ENCODE data around the gene MOCOS. TPM values are rescaled to one million over a fixed set of nuclear protein-coding genes. Genes with fewer than 3 reads are reported as not detected.
"Not testable (repeated sequence)": the region's sequence is repeated elsewhere in the genome, so short reads cannot be mapped to it uniquely, and the experiment has no call there.

Gene MOCOS
- total and polyA plus RNA-seq, 4 donors: 1.9 to 27.0 (median 17.0) TPM

GRCh38 chr18:36229188-36229587 lies 41.9 kb downstream of the MOCOS start:
- WGBS: 88% methylated on average over 1 of the region's 1 CpG
- TF ChIP-seq FOXA2 (IDR thresholded peaks at IDR 0.05) (no peak), ZBTB33 (IDR thresholded peaks at IDR 0.05) (no peak)
- no peak overlapping the region for H3K27ac ChIP-seq (ENCODE audit: low read depth in 1 of 2, low read length in 2 of 2)
- no peaks in the 10 kb centered on the region for H3K27me3 ChIP-seq (ENCODE audit: control insufficient read depth in 4 of 4, insufficient read depth in 4 of 4, low read length in 3 of 4)
- no peak overlapping the region for H3K9ac ChIP-seq (ENCODE audit: low read depth in 1 of 2, low read length in 2 of 2)
- H3K4me3 ChIP-seq (ENCODE audit: low read depth in 1 of 3, low read length in 3 of 3): no peak overlapping the region
- H3K9me3 ChIP-seq (ENCODE audit: control insufficient read depth in 4 of 4, low read length in 3 of 4): peaks cover 0 to 4% (median 1%) of the 10 kb centered on the region in 4 donors
- H3K4me1 ChIP-seq (ENCODE audit: control insufficient read depth in 4 of 4, insufficient read depth in 4 of 4, low read length in 3 of 4): no peaks in the 10 kb centered on the region
- DNase-seq (ENCODE audit: low spot score): no peak
- peaks cover 0 to 23% (median 17%) of the 10 kb centered on the region in 4 donors for H3K36me3 ChIP-seq (ENCODE audit: control insufficient read depth in 4 of 4, insufficient read depth in 3 of 4, low read depth in 1 of 4, low read length in 3 of 4)

- DNase-seq (ENCODE audit: low spot score); H3K4me3 ChIP-seq (ENCODE audit: low read depth in 1 of 3, low read length in 3 of 3); H3K27ac ChIP-seq (ENCODE audit: low read depth in 1 of 2, low read length in 2 of 2); H3K9ac ChIP-seq (ENCODE audit: low read depth in 1 of 2, low read length in 2 of 2); H3K4me1 ChIP-seq (ENCODE audit: control insufficient read depth in 4 of 4, insufficient read depth in 4 of 4, low read length in 3 of 4); H3K9me3 ChIP-seq (ENCODE audit: control insufficient read depth in 4 of 4, low read length in 3 of 4); H3K27me3 ChIP-seq (ENCODE audit: control insufficient read depth in 4 of 4, insufficient read depth in 4 of 4, low read length in 3 of 4): not testable (repeated sequence)
- 88% methylated on average over 13 of the region's 15 CpGs for WGBS
- peaks cover 4 to 10% (median 6%) of the 10 kb centered on the region in 4 donors for H3K36me3 ChIP-seq (ENCODE audit: control insufficient read depth in 4 of 4, insufficient read depth in 3 of 4, low read depth in 1 of 4, low read length in 3 of 4)
Measured at GRCh38 chr18:36240510-36240909, 53.2 kb downstream of the MOCOS start.

GRCh38 chr18:36241831-36242230 lies 54.5 kb downstream of the MOCOS start:
- Histone ChIP-seq H3K4me1 (ENCODE audit: control insufficient read depth in 4 of 4, insufficient read depth in 4 of 4, low read length in 3 of 4) (no peaks in the 10 kb centered on the region), H3K36me3 (ENCODE audit: control insufficient read depth in 4 of 4, insufficient read depth in 3 of 4, low read depth in 1 of 4, low read length in 3 of 4) (peaks cover 4 to 10% (median 7%) of the 10 kb centered on the region in 4 donors), H3K9me3 (ENCODE audit: control insufficient read depth in 4 of 4, low read length in 3 of 4) (no peaks in the 10 kb centered on the region), H3K4me3 (ENCODE audit: low read depth in 1 of 3, low read length in 3 of 3) (no peak overlapping the region), H3K27ac (ENCODE audit: low read depth in 1 of 2, low read length in 2 of 2) (no peak overlapping the region), H3K27me3 (ENCODE audit: control insufficient read depth in 4 of 4, insufficient read depth in 4 of 4, low read length in 3 of 4) (no peaks in the 10 kb centered on the region), H3K9ac (ENCODE audit: low read depth in 1 of 2, low read length in 2 of 2) (no peak overlapping the region)
- TF ChIP-seq FOXA1 (IDR thresholded peaks at IDR 0.05) (no peak), SP1 (IDR thresholded peaks at IDR 0.05) (no peak), ATF3 (IDR thresholded peaks at IDR 0.05) (no peak), JUND (IDR thresholded peaks at IDR 0.05) (no peak), EGR1 (IDR thresholded peaks at IDR 0.05; ENCODE audit: low read depth in 2 of 2) (no peak), MAX (IDR thresholded peaks at IDR 0.05) (no peak), HNF4G (IDR thresholded peaks at IDR 0.05) (no peak), HNF4A (conservative IDR thresholded peaks at IDR 0.05) (no peak)
- DNase-seq (ENCODE audit: low spot score): no peak
- WGBS: 95% methylated on average over 6 of the region's 6 CpGs

- H3K9ac ChIP-seq (ENCODE audit: low read depth in 1 of 2, low read length in 2 of 2): no peak overlapping the region
- H3K27ac ChIP-seq (ENCODE audit: low read depth in 1 of 2, low read length in 2 of 2): no peak overlapping the region
- H3K9me3 ChIP-seq (ENCODE audit: control insufficient read depth in 4 of 4, low read length in 3 of 4): no peaks in the 10 kb centered on the region
- H3K4me1 ChIP-seq (ENCODE audit: control insufficient read depth in 4 of 4, insufficient read depth in 4 of 4, low read length in 3 of 4): no peaks in the 10 kb centered on the region
- TF ChIP-seq ATF3 (IDR thresholded peaks at IDR 0.05) (no peak), TAF1 (conservative IDR thresholded peaks at IDR 0.05) (no peak), FOXA1 (IDR thresholded peaks at IDR 0.05) (no peak), REST (IDR thresholded peaks at IDR 0.05) (no peak)
- no peak overlapping the region for H3K4me3 ChIP-seq (ENCODE audit: low read depth in 1 of 3, low read length in 3 of 3)
- 98% methylated on average over 1 of the region's 1 CpG for WGBS
- H3K36me3 ChIP-seq (ENCODE audit: control insufficient read depth in 4 of 4, insufficient read depth in 3 of 4, low read depth in 1 of 4, low read length in 3 of 4): peaks cover 2 to 31% (median 19%) of the 10 kb centered on the region in 4 donors
- H3K27me3 ChIP-seq (ENCODE audit: control insufficient read depth in 4 of 4, insufficient read depth in 4 of 4, low read length in 3 of 4): no peaks in the 10 kb centered on the region
- no peak for DNase-seq (ENCODE audit: low spot score)
Measured at GRCh38 chr18:36247036-36247435, 59.7 kb downstream of the MOCOS start.

All from liver (tissue), 9 donors.